GM19463 (cell line): ENCODE measurements around the gene PPIC.
A peak's percentile ranks its signal among the peaks of the same experiment; 100 is the strongest.

ENCODE experiments used
- ATAC-seq: cut with Tn5 transposase; IDR thresholded peaks from one replicate; pipeline ENCODE4 v1.9.1; 2021; ENCODE audit warnings: mild to moderate bottlenecking, moderate library complexity; ENCODE audit not compliant: unreplicated experiment

PPIC gene

GRCh38 chr5:123036391-123037103 is at the start of gene PPIC:
TSS of gene PPIC (minus strand) at chr5:123036725. CDS start at chr5:123036625, 100 bp downstream.
- peak; percentile 60 for ATAC-seq

GRCh38 chr5:123085638-123086286 is 49.2 kb upstream of the PPIC start:
- ATAC-seq = no peak

GRCh38 chr5:123084730-123085605 is 48.4 kb upstream of the PPIC start:
- ATAC-seq = no peak

GRCh38 chr5:123083298-123083697 is 46.8 kb upstream of the PPIC start:
- ATAC-seq = no peak

GRCh38 chr5:123080215-123080614 is 43.7 kb upstream of the PPIC start:
- no peak for ATAC-seq

- no peak for ATAC-seq
These were observed 39.1 kb upstream of the PPIC start for GRCh38 chr5:123075521-123076163.

- ATAC-seq = no peak
These were observed 31.9 kb upstream of the PPIC start for GRCh38 chr5:123068368-123068938.

- ATAC-seq = no peak
These were observed 29.5 kb upstream of the PPIC start for GRCh38 chr5:123066016-123066415.

- ATAC-seq = no peak
These were observed 22.9 kb upstream of the PPIC start for GRCh38 chr5:123059455-123059854.

- ATAC-seq = no peak
These were observed 14.7 kb upstream of the PPIC start for GRCh38 chr5:123051206-123051605.

- ATAC-seq = no peak
These were observed 11.2 kb upstream of the PPIC start for GRCh38 chr5:123047706-123048105.

GRCh38 chr5:123046222-123046621 is 9.7 kb upstream of the PPIC start:
- no peak for ATAC-seq

GRCh38 chr5:123044926-123045617 is 8.5 kb upstream of the PPIC start:
- ATAC-seq = no peak

GRCh38 chr5:123039673-123040072 is 3.1 kb upstream of the PPIC start:
- ATAC-seq = no peak

GRCh38 chr5:123037104-123037418 is 536 bp upstream of the PPIC start:
- no peak for ATAC-seq

GRCh38 chr5:123035918-123036390 is 571 bp downstream of the PPIC start:
- ATAC-seq = peak; percentile 22

GRCh38 chr5:123035360-123035917 is 1.1 kb downstream of the PPIC start:
- ATAC-seq = peak; percentile 33

GRCh38 chr5:123033157-123033671 is 3.3 kb downstream of the PPIC start:
- ATAC-seq = no peak

GRCh38 chr5:123028222-123028621 is 8.3 kb downstream of the PPIC start:
- no peak for ATAC-seq

GRCh38 chr5:123014689-123015088 is 21.8 kb downstream of the PPIC start:
- no peak for ATAC-seq
